Hematopoietic multipotent progenitor cell treated with erythropoietin and hydrocortisone succinate and interleukin-3 and kit ligand, for 4 days (in vitro differentiated cells): ENCODE data around the gene RTN1.

Experiments used
- DNase-seq: peaks from one replicate; pipeline ENCODE4 v3.0.0-alpha.2; 2015

The RTN1 gene

DNA sequence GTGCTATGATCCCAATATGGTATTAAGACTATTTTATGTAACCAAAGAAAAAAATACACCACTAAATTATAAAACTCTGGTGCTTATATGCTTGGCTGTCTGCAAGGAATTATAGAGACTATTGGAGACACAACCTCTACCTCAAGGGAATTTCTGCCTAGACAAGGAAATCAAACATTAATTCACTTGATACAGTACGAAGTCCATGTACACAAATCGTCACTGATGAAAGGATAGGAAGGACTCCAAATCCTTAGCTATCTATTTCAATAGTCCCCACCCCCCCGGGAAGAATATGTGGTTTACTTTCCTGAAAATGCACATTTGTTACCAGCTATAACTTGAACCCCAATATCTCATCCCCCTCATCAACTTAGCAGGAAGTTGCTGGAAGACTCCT is 21.9 kb downstream of the RTN1 start:
- DNase-seq, result no peak

DNA sequence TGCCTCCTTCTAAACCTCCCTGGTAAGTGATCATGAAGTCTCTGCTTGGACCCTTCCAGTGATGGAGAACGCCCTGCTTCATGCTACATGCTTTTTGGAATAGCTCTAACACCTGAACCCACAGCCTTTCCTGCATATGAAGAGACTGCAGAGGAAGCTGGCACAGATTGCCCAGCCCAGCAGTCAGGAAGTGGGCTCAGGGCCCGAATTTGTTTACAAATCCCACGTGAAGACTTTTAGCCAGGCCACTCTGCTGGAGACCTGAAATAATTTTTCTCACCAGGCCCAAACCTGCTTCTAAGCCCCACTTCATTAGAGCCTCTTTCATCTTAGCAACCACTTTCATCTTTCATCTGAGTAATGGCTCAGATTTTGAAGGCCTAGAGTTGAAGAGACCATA is 22.9 kb downstream of the RTN1 start:
- DNase-seq, result no peak

DNA sequence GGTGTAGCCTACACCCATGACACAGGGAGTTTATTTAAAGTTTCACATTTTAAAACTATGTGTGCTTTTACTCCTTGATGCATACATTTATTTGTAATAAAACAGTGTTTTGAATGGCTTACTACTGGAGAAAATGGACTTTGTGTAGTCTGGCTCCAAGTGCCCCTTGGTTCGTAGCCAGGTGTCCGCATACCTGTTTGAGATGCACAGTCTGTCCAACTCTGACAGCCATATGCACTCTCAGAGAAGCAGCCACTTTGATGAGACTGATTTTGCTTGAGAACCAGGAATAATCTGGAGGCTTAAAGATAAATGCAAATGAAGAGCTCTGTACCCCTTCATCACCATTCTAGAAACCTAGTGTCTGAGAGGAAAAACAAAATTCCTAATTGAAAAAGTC is 24.0 kb downstream of the RTN1 start:
- DNase-seq, result no peak

DNA sequence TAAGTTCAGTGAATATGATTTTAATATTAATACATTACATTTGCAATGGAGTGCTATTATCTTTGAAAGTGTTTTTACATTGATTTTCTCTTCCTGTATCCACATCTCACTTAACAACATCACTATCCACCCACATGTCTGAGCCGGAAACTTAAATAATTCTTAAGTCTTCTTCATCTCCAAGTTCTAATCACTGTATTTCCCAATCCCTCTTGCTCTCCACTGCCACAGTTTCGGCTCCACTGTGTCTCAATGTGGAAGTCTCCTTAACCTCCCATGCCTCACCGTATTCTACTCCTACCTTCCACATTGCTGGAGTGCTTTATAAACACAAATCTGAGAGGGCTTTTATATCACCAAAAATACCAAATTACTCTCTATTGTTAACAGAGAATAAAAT is 25.3 kb downstream of the RTN1 start:
- no peak for DNase-seq

DNA sequence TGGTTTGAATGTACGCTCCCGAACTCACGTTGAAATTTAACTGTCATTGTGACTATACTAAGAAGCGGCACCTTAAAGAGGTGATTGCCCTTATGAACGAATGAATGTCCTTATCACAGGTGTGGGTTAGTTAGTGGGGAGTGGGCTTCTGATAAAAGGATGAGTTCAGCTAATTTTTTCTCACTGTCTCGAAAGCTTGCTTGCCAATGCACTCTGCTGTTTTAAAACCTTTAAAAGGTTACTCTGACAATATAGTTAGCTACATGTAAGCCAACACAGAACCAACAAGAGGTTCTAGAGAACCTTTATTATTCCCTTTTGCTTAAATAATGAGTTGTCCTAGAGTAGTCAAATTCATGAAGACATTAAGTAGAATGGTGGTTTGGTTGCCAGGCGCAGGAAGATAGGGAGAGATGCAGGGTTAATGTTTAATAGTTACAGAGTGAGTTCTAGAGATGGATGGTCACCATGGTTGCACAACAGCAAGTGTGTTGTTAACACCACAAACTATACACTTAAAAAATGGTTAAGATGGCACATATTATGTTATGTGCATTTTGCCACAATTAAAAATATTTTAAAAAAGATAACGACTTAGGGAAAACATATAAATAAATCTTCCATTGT is 26.3 kb downstream of the RTN1 start:
- no peak for DNase-seq

DNA sequence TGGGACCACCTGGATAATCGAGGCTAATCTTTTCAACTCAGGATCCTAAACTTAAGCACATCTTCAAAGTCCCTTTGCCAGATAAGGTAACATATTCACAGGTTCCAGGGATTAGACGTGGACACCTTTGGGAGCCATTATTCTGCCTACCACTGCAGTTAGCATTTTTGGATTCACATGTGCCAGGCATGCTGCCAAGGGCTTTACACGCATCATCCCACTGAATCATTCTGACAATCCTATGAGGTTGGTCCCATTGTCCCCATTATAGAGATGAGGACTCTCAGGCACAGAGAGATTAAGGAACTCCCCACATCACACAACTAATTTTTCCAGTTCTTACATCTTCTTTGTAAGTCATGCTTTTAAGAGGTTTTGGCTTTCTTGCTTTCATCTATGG is 34.5 kb downstream of the RTN1 start:
- no peak for DNase-seq

DNA sequence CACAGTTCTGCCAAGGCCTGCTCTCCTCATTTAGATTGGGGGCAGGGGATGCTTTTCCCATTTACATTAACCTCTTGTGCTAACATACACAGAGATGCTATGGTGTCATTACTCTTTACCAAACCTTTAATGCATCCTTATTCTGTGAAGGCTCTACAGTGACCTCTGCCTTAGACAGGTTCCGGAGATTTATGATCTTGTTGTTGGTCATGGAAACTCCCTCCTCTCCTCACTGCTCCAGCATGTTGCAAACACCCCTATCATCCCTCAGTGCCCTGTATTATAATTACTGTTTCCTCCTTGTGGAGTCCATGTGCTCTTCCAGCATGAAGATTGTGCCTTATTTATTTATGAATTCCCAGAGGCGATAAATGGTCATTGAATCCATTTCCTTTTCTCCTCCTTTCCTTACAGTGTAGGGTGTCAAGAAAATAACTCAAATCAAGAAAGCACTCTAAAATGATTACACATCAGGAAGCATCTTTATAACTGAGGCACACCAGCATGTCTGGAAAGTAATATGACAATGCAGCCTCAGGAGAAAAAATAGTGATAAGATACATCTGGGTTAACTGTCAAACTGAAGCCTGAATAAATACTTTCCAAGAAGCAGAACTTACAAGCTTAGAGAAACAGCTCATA is 37.8 kb downstream of the RTN1 start:
- no peak for DNase-seq

GRCh38 chr14:59831121-59831730 is 39.4 kb downstream of the RTN1 start:
- DNase-seq, result peak; percentile 18

DNA sequence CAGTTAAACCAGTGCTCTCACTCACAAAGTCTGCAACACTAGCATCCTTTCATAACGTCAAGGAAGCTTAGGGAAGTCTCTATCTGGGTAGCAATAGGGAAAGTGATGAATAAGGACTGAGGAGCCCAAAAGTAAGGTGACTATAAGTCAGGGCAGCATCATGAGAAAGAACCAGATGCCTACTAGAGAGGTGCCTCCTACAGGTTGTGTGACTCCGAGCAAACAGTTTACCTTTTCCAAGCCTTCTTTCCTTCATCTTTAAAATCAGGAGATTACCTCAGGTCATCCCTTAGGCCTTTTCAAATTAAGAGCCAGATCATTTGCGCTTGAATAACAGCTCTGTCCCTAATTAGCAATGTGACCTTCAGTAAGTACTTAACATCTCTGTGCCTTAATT is 40.2 kb downstream of the RTN1 start:
- no peak for DNase-seq

DNA sequence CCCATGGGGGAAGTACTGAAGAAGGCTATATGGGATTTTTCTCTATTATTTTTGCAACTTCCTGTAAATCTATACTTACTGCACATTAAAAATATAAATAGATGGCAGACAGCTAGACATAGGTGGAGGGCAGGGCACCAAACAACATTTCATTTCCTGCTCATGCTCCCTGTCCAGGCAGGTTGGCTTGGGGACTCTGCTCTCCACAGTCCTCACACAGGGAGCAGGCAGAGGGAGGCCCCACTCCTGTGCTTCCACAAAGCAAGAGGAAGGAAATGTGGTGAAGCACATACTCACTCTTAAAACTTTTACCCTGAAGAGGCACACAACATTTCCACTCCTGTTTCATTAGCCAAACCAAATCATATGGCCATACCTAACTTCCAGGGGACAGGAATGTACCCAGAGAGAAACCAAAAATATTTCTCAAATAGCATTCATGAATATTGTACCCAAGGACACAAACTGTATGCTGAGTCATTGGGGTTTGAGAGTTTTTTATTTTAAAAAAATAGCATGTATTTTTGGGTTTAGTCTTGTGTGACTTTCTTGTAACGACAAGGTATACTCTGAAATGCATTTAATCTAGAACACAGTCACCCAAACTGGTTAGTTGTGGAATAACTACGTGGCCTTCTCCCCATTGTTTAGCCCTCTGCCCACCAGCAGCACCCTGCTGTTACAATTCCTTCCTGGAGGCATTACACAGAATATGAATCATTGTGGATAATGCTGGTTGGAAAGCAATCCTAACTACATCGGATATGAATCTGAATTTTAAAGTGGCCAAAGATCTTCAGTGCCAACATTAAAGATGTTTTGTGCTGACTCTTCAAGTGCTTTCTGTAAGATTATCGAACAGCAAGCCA is 40.9 kb downstream of the RTN1 start:
- peak; percentile 21 for DNase-seq

GRCh38 chr14:59828276-59828675 is 42.3 kb downstream of the RTN1 start:
- DNase-seq, result no peak

- DNase-seq, result no peak
These were observed 43.2 kb downstream of the RTN1 start for GRCh38 chr14:59827401-59827800.

DNA sequence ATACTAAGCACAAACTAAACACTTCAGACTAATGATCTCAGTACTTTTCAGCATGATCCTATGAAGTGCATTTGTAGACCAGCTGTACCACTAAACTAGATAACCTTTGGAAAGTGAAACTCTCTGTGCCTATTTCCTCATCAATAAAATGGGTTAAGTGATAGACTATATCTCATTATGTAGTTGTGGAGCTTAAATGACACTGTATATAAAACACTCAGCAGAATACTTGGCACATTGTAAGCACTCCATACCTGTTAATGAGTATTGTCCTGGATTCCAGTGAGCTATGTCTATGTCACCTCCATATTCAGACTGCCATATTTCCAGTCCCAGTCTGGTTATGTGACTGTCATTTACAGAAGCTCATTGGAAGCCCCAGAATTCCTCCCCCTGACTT is 44.4 kb downstream of the RTN1 start:
- no peak for DNase-seq

- DNase-seq, result no peak
These were observed 47.4 kb downstream of the RTN1 start for GRCh38 chr14:59823179-59823578.

DNA sequence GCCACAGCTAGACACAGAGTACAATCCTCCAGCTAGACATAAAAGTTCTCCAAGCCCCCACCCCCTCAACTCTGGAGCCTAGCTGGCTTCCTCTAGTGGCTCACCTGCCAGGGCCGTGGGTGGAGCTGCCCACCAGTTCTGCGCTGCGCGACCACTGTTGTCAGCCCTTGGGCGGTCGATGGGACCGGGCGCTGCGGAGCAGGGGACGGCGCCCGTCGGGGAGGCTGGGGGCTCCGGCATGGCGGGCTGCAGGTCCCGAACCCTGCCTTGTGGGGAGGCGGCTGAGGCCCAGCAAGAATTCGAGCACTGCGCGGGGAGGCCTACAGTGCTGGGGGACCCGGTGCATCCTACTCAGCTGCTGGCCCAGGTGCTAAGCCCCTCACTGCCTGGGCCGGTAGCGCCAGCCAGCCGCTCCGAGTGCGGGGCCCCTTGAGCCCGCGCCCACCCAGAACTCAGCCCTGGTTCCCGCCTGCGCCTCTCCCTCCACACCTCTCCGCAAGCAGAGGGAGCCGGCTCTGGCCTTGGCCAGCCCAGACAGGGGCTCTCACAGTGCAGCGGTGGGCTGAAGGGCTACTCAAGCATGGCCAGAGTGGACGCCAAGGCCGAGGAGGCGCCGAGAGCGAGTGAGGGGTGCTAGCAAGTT is 51.0 kb downstream of the RTN1 start:
- DNase-seq, result no peak

- peak; percentile 23 for DNase-seq
These were observed 53.6 kb downstream of the RTN1 start for GRCh38 chr14:59816941-59817340.

GRCh38 chr14:59814988-59815387 is 55.6 kb downstream of the RTN1 start:
- no peak for DNase-seq

GRCh38 chr14:59811815-59812214 is 58.8 kb downstream of the RTN1 start:
- DNase-seq, result no peak

DNA sequence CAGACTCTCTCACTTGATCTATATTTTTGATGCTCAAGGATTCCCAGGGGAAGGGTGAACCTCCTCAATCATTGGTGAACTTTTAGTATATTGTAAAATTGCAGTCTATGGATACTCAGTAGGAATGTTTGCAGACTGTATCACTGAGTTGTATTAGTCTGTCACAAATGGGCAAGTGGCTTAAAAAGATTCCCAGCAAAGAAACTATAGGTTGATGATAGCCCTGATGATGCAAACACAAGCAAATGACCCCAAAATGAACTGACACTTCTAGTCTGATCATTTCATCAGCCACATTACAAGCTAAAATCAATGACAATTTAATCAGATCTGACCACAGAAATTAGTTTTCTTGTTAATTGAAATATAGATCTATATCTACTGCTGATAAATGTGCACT is 59.5 kb downstream of the RTN1 start:
- no peak for DNase-seq

DNA sequence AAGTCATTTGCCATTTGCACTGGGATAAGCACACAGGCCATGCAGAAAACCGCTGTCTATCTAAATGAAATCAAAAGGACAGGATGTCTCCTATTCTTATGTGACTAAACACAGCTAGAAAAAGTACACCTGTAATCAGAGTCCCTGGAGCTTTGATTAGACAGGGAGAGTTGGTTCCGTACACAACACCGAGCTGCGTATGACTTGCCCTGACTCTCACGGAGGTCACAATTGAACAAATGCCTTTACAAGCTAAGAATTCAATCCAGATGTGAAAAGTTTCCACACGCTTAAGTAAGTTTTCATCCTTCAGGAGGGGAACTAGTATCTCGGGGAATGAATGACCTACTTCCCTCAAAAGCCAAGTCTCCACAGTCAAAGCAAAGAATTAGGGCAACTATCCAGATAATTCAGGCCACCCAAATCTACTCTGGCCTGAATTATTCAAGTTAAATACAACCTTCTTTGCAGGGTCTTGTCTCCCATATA is 67.5 kb downstream of the RTN1 start:
- DNase-seq, result no peak

DNA sequence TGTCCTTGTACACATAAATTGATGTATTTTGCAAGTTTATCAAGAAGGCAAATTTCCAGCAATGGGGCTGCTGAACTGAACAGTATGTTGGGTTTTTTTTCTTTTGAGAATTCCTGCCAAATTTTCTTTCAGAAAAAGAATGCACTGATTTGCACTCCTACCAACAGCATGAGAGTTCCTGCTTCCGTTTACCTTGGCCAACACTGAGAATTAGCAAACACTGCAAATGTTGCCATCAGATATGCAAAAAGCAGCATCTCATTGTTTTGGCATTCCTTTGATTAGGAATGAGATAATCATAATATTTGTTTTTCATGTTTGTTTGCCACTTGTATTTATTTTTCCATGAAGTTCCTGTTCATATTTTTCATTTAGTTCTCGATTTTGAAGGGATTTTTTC is 82.4 kb downstream of the RTN1 start:
- DNase-seq, result no peak

- no peak for DNase-seq
These were observed 83.4 kb downstream of the RTN1 start for GRCh38 chr14:59787045-59787674.

GRCh38 chr14:59785629-59786028 is 84.9 kb downstream of the RTN1 start:
- no peak for DNase-seq
